NOMO-1 treated with dmso at 0.1 percent for 144 hours (cell line): ENCODE data around the gene TP53I11.

Source experiments
- DNase-seq: peaks from one replicate; lab custom pipeline; 2025; ENCODE audit not compliant: unreplicated experiment; lab: John Stamatoyannopoulos, UW

The TP53I11 gene

DNA sequence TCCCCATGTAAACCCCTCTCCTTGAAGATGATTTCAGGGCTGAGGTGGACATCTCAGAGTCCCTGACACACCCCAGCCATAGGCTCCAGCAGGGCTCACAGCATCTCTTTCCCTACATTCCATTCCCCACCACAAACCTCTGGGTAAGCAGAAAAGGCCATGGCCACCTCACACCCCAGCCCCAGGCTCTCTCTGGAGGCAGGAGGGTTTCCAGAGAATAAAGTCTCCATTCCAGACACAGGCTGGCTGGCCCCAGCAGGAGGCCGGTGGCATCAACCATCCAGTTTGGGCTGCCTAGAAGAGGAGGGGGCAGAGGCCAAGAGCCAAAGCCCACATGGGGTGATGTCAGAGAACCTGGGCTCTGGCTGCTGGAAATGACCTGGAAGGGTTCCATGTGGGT is 61.4 kb downstream of the TP53I11 start:
- no peak for DNase-seq

DNA sequence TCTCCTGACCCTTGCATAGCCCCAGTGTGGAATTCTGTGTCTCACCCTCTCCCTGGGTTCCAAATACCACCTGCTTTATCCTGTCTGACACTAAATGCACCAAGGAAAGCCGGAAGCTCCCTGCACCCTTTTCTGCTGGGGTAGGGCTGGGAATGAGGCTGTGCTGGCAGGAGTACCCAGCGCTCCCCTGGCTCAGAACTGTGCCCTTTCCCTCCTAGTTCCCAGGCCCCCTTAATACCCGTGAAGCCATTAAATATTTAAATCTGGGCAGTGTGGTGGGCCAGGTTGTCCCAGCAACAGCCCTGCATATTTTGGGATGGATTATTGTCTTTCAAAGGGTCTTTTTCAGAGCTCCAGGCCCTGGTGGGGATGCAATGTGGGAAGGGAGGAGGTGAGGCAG is 63.0 kb downstream of the TP53I11 start:
- DNase-seq: no peak

DNA sequence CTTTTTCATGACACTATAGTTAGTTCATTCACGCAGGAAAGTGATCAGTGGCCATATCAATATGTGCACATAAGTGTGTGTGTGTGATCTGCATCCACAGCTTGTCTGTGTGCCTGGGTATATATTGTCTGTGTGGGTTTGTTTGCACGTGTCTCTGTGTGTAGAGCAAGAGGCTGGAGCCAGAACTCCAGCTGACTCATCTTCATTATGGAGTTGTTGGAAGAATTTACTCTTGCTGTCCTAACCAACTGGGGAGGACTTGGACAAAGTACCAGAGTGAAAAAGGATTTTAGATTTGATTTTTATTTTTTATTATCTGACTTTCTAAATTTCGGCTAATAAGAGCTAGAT is 63.9 kb downstream of the TP53I11 start:
- DNase-seq: no peak

DNA sequence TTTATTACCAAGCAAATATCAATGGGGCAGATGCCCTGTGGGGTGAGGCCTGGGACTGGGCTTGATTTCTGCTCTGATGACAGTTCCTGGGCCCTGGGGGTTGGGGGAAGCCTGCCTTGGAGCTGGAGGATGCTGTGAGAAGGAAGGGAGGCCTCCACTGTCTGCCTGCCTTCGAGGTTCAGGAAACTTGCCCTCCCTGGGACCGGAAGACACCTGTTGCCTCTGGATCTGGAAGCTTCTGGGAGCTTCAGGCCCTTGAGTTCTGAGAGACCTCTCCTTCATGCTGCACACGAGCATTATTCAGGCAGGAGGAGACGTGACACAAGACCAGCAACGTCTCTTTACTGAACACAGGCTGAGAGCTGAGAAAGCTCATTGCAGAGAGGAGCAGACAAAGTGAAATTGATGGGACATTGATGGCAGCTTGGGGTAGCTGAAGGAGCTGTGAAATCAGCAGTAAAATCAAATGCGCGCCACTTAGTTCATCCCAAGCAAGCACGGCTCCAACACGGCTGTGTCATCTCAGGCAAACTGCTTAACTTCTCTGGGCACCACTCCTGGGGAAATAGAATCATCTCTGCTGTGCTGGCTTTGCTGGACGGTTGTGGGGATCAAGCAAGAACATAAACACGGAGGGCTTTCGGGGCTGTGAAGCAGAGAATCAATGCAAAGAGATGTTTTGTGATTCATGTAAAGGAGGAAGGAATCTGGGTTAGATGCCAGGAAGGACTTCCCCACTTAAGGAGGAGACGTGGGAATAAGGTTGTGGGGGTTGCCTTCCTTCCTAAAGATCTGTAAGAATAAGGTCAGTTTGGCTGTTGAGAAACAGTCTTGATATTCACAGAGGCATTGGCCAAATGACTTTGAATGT is 64.5 kb downstream of the TP53I11 start:
- no peak for DNase-seq

DNA sequence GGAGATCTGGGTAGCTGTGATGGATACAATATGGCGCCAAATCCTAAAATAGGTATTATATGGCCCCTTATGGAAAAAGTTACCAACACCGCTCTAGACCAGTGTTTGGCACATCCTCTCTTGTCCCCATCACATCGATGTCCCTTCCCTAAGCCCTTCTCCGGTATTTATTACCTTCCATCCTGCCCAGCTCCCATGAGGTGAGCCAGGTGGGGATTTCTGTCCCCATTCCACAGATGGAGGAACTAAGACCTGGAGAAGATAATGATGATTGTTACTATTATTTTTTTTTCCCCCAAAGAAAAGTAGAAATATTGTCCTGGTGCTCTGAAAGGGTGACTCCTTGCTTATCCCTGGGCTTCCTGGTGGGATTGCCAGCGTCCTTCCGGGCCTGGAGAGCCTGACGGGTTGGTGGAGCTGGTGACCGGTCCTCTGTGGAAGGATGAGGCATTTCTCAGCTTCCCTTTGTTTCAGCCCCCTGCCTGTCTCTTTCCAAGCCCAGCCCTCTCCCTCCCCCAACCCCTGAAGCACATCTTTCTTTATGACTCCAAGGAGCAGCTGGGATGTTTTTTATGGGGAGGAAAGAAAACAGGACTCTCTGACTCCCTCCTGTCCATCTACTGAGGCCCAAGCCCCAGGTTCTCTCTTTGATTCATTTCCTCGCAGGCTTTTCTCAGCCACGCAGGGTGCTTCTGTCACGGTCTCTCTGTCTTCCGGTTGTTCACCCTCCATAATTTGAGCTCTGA is 65.4 kb downstream of the TP53I11 start:
- DNase-seq: no peak

DNA sequence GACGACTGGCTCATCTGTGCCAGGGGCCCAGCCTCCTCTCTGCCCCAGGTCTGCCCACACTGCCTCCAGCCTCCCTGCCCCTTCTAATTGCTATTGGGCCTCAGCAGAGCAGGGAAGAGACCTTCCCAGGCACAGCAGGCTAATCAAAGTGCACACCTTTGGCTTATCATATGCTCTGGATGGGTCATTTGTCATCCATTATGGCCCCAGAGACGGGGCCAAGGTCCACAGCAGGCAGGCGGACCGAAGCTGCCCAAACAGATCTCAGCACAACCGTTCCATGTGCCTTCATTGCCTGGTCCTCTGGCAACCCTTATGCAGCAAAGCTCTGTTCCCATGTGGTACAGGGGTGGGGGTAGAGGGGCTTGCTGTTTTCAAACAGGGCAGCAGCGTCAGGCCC is 66.6 kb downstream of the TP53I11 start:
- DNase-seq: no peak

DNA sequence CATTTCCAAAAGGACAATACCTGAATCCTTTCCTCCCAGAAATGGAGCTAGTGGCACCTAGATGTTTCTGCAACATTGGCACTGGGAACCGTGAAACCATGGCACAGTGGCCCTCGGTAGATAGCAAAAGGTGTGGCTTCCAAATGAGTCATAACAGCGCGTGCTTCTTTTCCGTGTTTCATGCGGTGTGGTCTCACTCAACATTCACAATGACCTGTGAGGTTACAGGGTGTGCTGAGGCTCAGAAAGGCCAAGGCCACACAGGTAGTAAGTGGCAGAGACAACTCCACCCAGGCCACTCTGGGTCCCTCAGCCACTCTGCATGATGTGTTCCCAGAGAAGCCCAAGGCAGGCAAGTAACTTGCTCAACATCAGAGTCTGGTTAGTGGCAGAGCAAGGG is 67.4 kb downstream of the TP53I11 start:
- DNase-seq: no peak
